ENCODE results near the gene LEMD3. TPM values are rescaled to one million over a fixed set of nuclear protein-coding genes. Genes with fewer than 3 reads are reported as not detected.

LEMD3 gene
- polyA plus RNA-seq, 1 of the 3 experiments (the other 2 are of a cell fraction) = 4.4 TPM

DNA sequence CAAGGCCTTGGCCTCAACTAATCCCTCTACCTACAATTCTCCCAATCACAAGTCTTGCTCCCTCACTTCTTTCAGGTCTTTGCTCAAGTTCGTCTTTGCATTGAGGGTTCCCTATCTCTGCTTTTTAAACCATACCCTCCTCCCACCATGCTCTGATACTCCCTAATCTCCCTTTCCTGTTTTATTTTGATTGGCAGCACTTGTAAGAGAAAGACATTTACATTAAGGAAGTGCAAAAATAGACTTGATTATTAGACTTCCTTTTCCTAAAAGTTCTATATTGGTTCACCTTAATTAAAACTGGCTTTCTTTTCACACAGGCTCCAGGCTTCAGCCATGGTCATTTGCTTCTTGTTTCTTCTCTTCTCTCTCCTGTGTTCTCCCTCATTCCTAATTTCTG lies 30.0 kb upstream of the LEMD3 start:
- no peaks in the 10 kb centered on the region for H3K9me2 ChIP-seq
- ChIA-PET CTCF (interaction anchor here (1.2 to 2.4 kb wide), 2 partner anchors 16 to 25 kb away, joined by 3 to 6 read pairs; no protein-coding TSS in a partner anchor), POLR2A (no interaction called here)
- H3K4me1 ChIP-seq (ENCODE audit: control insufficient read depth in 1 of 2, insufficient read depth in 2 of 2, low read depth in 1 of 2, low read length in 1 of 2) = no peaks in the 10 kb centered on the region; a peak in 1 of 4 replicates
- H3K27me3 ChIP-seq (ENCODE audit: insufficient read depth) = peaks cover 17% of the 10 kb centered on the region; the same call in 1 of the 2 replicates
- no peaks in the 10 kb centered on the region for H3K79me2 ChIP-seq (ENCODE audit: insufficient read depth)
- no peak overlapping the region for H3K4me2 ChIP-seq
- no peaks in the 10 kb centered on the region for H3F3A ChIP-seq (replicated peaks; ENCODE audit: insufficient read depth)
- no peak overlapping the region for H3K27ac ChIP-seq (ENCODE audit: low read depth in 2 of 2, low read length in 1 of 2)
- H3K9me3 ChIP-seq = peaks cover 9% of the 10 kb centered on the region
- TF ChIP-seq TCF12 (IDR thresholded peaks at IDR 0.05) (no peak), TAF1 (IDR thresholded peaks at IDR 0.05; ENCODE audit: borderline replicate concordance, low read depth, low read length) (no peak), NFIC (IDR thresholded peaks at IDR 0.05; ENCODE audit: borderline replicate concordance) (no peak), SMC3 (IDR thresholded peaks at IDR 0.05; ENCODE audit: low read depth, low read length) (no peak), RCOR1 (IDR thresholded peaks at IDR 0.05; ENCODE audit: low read length) (no peak), NRF1 (IDR thresholded peaks at IDR 0.05; ENCODE audit: low read depth, low read length) (no peak), EP300 (IDR thresholded peaks at IDR 0.05; ENCODE audit: borderline replicate concordance in 1 of 2, low read depth in 1 of 2, low read length in 1 of 2) (no peak), MXI1 (IDR thresholded peaks at IDR 0.05; ENCODE audit: low read depth, low read length) (no peak), GATA2 (CRISPR knock-in tag; IDR thresholded peaks at IDR 0.05) (no peak), ELF1 (IDR thresholded peaks at IDR 0.05) (no peak), GABPA (IDR thresholded peaks at IDR 0.05; ENCODE audit: low read depth) (no peak), JUND (IDR thresholded peaks at IDR 0.05) (no peak), YY1 (IDR thresholded peaks at IDR 0.05; ENCODE audit: low read depth) (no peak)
- TF ChIP-seq, protein P1, sequence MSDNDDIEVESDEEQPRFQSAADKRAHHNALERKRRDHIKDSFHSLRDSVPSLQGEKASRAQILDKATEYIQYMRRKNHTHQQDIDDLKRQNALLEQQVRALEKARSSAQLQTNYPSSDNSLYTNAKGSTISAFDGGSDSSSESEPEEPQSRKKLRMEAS (IDR thresholded peaks at IDR 0.05; ENCODE audit: low read depth) = no peak
- TF ChIP-seq, protein P2, sequence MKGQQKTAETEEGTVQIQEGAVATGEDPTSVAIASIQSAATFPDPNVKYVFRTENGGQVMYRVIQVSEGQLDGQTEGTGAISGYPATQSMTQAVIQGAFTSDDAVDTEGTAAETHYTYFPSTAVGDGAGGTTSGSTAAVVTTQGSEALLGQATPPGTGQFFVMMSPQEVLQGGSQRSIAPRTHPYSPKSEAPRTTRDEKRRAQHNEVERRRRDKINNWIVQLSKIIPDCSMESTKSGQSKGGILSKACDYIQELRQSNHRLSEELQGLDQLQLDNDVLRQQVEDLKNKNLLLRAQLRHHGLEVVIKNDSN (IDR thresholded peaks at IDR 0.05; ENCODE audit: borderline replicate concordance, low read depth) = no peak
- TF ChIP-seq, protein P3, sequence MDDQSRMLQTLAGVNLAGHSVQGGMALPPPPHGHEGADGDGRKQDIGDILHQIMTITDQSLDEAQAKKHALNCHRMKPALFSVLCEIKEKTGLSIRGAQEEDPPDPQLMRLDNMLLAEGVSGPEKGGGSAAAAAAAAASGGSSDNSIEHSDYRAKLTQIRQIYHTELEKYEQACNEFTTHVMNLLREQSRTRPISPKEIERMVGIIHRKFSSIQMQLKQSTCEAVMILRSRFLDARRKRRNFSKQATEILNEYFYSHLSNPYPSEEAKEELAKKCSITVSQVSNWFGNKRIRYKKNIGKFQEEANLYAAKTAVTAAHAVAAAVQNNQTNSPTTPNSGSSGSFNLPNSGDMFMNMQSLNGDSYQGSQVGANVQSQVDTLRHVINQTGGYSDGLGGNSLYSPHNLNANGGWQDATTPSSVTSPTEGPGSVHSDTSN (IDR thresholded peaks at IDR 0.05) = no peak
- TF ChIP-seq, protein P4, sequence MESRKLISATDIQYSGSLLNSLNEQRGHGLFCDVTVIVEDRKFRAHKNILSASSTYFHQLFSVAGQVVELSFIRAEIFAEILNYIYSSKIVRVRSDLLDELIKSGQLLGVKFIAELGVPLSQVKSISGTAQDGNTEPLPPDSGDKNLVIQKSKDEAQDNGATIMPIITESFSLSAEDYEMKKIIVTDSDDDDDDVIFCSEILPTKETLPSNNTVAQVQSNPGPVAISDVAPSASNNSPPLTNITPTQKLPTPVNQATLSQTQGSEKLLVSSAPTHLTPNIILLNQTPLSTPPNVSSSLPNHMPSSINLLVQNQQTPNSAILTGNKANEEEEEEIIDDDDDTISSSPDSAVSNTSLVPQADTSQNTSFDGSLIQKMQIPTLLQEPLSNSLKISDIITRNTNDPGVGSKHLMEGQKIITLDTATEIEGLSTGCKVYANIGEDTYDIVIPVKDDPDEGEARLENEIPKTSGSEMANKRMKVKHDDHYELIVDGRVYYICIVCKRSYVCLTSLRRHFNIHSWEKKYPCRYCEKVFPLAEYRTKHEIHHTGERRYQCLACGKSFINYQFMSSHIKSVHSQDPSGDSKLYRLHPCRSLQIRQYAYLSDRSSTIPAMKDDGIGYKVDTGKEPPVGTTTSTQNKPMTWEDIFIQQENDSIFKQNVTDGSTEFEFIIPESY (IDR thresholded peaks at IDR 0.05; ENCODE audit: borderline replicate concordance, low read depth) = no peak
- no peaks in the 10 kb centered on the region for H4K20me1 ChIP-seq (ENCODE audit: insufficient read depth)
- WGBS (ENCODE audit: low lambda C conversion rate) = 3% methylated on average over 1 of the region's 1 CpG
- H2AFZ ChIP-seq (ENCODE audit: low read depth) = no peak overlapping the region
- no peak overlapping the region for H3K9ac ChIP-seq
- H3K36me3 ChIP-seq (replicated peaks in 1 of 2; ENCODE audit: control insufficient read depth in 1 of 2, insufficient read depth in 2 of 2, low read length in 1 of 2) = no peaks in the 10 kb centered on the region
- H3K4me3 ChIP-seq (ENCODE audit: low read depth in 2 of 2, low read length in 1 of 2) = no peak overlapping the region
- no peak for DNase-seq

Measured in SK-N-SH (cell line).